Skin of body (tissue), 2 donors: ENCODE results near the gene ZNF175. TPM values are rescaled to one million over a fixed set of nuclear protein-coding genes. Genes with fewer than 3 reads are reported as not detected.

ENCODE experiments used
- DNase-seq: peaks from one replicate; lab custom pipeline; 2025; lab: John Stamatoyannopoulos, UW
- total RNA-seq: library from RNA; depleted of rRNA; stranded (reverse); fragments of >200 nt; gene quantifications from one replicate; pipeline ENCODE4 v1.2.3, GENCODE V29; 2014

The ZNF175 gene
- total RNA-seq, 1 donor from 2014 or later = 4.8 TPM

DNA sequence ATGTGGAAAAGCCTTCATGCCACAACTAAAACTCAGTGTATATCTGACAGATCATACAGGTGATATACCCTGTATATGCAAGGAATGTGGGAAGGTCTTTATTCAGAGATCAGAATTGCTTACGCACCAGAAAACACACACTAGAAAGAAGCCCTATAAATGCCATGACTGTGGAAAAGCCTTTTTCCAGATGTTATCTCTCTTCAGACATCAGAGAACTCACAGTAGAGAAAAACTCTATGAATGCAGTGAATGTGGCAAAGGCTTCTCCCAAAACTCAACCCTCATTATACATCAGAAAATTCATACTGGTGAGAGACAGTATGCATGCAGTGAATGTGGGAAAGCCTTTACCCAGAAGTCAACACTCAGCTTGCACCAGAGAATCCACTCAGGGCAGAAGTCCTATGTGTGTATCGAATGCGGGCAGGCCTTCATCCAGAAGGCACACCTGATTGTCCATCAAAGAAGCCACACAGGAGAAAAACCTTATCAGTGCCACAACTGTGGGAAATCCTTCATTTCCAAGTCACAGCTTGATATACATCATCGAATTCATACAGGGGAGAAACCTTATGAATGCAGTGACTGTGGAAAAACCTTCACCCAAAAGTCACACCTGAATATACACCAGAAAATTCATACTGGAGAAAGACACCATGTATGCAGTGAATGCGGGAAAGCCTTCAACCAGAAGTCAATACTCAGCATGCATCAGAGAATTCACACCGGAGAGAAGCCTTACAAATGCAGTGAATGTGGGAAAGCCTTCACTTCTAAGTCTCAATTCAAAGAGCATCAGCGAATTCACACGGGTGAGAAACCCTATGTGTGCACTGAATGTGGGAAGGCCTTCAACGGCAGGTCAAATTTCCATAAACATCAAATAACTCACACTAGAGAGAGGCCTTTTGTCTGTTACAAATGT is 16.4 kb downstream of the ZNF175 start:
- no peak for DNase-seq

DNA sequence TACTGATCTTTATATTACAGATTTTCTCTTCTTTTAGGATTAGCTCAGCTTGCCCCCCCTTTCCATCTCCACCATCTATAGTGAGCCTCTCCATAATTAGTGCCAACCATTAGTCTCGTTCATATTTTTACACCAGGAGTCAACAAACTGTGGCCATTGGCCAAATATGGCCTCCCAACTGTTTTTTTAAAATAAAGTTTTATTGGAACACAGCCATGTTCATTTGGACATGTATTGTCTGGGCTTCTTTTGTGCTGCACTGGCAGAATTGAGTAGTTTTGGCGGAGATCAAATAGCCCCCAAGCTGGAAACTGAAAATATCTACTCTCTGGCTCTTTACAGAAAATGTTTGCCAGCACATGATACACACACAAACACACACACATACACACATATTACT is 18.4 kb downstream of the ZNF175 start:
- no peak for DNase-seq

DNA sequence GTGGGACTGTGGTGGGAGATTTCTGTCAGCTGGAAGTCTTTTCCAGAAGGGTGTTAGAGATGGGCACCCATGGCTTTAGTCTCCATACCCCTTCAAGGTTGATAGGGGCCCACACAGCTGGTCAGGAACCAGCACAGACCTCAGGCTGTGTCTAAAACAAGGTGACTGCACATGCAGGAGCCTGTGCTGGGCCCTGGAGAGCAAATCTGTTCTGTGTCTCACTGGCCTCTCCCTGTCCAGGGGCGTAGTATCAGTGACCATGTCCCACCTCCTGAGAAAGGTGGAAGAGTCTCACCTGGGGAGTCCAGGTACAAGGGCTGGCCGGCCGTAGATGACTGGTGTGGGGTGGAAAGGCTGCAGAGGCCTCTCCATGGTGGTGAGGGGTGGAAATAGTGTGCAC is 19.4 kb downstream of the ZNF175 start:
- DNase-seq = no peak

DNA sequence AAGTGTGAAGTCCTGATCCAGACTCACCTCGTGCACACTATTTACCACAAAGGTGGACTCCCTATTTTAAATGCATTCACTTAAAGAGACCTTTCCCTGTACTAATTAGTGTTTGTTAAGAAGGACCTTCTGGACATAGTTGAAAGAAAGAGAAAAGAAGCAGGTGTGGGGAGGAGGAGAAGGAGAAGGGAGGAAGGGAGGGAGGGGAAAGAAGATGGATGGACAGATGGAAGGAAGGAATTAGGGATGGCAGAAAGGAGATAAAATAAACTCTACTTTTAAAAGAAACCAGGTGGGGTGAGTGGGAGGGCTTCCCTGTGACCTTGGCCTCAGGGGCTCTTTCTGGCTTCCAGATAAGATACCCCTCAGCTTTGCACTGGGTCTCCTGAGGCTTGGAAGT is 21.4 kb downstream of the ZNF175 start:
- no peak for DNase-seq

DNA sequence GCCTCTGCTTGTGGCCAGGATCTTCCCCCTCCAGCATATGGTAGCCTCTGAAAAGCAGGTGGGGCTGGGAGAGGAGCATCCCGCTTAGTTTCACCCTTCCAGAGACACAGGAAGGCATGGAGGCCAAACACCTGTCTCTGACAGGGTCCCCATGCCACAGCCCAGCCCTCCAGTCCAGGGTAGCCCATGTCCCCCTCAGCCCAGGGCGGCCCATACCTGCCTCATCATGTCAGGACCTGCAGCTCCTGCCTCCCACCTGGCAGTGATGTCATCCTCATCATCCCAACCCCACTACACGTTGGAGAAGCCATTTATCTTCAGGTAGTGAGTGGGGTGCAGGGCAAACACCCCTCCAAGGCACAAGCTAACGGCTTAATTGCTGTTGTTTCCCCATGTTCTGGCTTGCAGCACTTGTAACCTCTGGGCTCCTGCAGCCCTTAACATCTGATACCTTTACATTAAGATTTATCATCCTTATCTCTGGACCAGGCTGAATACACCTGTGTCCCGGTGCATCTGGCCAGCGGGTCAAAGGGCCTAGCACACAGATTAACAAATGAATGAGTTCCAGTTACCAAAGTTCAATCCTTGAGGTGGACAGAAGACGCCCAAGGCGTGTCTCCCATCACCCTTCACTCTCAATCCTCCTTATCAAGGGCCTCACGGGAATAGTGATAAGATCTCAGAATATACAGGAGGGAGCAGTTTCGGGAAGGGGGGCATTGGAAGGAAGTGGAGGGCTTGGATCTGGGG is 22.2 kb downstream of the ZNF175 start:
- DNase-seq = no peak

DNA sequence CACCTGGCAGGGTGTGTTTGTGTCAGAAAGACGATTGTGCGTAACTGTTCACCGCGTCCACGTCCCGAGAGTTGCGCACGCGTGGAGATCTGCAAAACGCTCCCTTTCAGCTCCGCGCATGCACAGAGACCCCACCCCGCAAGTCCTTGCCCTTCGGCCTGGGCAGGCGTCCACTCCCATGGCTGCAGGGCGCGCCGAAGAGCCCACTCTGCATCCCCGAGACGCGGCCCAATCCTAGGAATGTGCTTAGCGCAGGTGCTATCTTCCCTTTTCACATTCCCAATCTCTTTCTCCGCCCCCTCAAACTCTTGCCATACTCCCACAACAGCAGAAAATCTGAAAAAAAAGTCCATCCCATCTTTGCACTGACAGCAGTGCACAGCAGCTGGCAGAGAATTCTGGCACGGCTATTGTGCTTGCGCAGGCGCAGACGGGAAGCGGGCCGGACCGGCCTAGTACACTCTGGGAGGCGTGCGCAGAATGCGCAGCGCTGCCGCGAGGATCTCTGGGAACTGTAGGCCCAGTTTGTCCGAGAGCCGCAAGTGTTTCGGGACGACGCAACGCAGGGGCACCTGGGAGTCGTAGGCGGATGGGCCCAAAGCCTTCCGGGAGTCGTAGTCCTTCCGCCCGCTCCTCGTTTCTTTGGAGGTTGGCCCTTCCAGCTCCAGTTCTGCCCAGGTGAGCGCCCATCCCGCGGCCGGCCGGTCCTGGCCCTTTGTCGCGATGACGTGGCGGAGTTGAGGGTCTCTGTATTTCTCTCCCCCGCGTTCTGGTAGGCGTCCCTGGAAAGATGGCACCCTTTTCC is 23.1 kb downstream of the ZNF175 start:
- peak; percentile 97 for DNase-seq

DNA sequence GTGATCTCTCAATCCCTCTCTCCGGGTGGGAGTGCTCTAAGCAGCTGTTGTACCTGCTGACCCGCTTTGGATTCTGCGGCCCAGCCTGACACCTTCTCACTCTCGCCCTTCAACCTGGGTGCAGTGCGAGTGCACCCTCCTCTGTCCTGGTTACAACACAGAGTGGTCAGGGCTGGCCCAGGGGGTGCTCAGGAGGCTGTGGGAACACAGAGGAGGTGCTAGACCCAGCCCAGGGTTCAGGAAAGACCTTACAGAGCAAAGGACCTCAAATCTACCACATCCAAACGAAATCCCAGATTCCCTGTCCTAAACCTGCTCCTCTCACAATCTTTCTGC is 23.7 kb downstream of the ZNF175 start:
- DNase-seq = no peak

DNA sequence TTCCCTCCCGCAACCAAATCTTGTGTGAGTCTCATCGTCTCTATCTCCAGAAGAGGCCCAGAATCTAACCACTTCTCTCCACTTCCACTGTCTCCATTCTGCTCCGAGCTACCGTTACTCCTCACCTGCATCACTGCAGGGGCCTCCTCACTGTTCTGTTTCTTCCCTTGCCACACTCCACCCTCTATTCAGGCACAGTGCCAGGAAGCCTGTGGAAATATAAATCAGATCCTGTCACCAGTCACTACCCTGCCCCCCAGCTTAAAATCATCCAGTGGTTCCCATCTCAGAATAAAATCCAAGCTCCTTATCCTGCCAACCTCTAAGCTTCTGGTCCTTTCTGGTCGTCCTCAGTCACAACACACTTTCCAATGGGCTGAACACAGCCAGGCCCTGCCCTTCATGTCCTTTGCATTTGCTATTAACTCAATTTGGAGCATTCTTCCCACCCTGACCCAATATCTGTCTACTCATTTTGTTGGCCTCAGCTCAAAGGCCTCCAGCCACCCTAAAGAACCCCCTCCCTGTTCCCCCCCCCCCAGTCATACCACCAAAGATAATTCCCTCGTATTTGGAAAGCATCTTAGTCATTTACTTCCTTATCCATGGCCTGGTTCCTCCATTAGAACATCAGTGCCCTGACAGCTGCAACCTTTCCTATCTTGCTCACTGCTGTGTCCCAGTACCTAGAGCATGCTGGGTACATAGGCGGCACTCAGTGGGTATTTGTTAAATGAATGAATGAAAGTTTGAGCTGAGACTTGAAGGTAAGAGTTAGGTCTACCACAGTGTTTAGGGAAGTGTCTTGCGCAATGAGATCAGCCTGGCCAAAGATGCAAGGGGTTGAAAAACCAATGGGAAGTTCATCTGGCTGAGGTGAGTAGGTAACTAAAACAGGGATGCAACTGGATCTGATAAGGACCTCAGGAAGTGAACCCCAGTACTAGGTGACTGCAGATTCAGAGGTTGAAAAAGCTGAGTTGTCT is 24.4 kb downstream of the ZNF175 start:
- DNase-seq = no peak

DNA sequence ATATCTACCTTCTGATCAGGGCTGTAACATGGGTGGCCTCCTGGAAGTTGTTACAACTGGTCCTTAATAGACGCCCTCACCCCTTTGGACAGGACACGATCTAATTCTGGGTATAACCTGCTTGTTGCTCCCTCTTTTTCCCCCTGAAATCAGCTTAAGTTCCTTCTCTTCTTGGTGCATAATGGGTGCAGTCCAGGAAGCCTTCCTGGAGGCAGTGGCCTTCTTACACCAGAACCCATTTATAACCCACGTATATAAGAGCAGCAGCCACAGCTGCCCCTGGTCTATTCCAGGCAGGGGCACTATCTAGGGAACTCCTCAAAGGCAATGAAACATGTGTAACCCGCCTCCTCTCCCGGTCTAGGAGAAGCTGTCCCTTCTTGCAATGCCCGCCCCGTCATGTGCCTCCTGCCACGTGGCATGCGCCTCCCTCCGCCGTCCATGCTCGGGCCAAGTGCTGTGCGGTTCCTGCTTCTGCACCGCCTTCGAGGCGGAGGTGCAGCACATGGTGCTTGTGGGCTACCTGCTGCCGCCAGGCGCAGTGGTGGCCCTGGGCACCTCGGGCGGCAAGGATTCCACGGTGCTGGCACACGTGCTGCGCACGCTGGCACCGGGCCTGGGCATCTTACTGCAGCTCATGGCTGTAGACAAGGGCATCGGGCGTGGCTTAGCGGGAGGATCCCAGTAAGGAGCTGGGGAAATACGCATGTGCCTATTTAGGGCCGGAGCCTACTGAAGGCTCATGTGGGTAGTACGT is 27.3 kb downstream of the ZNF175 start:
- DNase-seq = no peak

DNA sequence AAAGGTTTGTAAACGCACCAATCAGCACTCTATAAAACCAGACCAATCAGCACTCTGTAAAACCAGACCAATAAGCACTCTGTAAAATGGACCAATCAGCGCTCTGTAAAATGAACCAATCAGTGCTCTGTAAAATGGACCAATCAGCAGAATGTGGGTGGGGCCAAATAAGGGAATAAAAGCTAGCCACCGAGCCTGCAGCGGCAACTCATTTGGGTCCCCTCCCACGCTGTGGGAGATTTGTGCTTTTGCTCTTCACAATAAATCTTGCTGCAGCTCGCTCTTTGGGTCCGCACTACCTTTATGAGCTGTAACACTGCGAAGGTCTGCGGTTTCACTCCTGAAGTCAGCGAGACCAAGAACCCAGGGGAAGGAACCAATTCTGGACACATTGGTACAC is 28.0 kb downstream of the ZNF175 start:
- DNase-seq = no peak

DNA sequence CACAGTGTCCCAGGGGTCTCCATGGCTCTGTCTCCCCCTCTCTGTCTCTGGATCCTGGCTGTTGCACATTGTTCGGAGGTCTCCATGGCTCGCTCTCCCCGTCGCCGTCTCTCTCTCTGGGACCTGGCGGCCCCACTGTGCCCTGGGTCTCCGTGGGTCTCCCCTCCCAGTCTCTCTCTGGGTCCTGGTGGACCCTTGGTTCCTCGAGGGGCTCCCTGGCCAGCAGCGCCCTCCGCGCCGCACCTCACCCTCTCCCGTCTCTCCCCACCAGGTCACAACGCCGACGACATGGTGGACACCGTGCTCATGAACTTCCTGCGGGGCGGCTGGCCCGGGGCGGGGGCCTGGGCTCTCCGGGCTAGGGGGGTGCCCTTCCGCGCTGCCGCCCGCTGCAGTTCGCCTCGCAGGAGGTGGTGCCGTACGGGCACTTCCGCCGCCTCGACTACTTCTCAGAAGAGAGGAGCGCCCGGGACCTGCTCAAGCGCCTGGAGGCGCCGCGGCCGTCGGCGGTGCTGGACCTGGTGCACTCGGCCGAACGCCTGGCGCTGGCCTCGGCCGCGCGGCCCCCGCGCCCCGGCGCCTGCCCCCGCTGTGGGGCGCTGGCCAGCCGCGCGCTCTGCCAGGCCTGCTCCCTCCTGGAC is 30.0 kb downstream of the ZNF175 start:
- no peak for DNase-seq

DNA sequence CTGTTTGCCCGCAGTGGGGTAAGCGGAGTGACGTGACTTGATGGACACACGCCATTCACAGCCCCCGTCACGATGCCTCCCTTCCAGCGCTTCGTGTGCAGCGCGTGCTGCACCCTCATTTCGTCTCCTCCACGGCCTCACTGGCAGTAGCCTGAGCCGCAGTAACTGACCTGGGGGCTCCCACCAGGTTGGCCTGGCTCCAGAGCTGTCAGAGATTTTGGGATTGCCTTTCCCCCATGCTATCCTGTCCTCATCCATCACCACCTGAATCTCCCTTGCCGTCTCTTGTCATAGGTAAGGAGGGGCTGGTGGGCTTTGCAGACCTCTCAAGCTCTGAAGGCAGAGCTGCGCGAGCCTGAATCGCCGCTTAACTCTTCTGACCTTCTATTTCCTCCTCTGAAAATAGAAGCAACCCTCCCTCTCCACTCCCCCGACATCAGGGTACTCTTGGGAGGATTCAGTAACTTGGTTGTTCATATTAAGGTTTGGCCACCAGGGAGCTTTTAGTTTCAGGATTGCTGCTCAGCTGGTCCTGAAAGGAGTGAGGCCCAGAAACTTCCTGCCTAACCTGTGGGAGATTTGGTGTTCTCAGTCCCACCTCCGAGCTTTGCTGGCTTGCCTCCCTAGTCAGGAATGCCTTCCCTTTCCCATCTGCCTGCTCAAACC is 31.2 kb downstream of the ZNF175 start:
- no peak for DNase-seq

DNA sequence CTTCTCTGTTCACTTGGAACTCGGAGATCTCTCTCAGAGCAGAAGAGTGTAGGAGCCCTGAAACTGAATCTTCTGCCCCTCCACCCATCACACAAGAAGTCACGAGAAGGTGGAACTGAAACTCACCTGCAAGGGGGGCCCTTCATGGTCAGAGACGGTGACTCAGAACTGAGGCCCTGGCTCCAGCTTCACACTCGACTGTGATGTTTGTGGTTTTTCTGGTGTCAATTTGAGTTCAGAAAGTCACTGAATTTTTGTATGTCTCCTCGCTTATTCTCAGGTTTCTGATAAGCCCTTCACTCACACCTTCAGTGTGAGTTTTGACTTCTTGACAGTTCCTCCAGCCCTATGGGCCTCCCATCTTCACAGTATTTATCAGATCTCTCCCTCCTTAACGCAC is 36.0 kb downstream of the ZNF175 start:
- DNase-seq = no peak

DNA sequence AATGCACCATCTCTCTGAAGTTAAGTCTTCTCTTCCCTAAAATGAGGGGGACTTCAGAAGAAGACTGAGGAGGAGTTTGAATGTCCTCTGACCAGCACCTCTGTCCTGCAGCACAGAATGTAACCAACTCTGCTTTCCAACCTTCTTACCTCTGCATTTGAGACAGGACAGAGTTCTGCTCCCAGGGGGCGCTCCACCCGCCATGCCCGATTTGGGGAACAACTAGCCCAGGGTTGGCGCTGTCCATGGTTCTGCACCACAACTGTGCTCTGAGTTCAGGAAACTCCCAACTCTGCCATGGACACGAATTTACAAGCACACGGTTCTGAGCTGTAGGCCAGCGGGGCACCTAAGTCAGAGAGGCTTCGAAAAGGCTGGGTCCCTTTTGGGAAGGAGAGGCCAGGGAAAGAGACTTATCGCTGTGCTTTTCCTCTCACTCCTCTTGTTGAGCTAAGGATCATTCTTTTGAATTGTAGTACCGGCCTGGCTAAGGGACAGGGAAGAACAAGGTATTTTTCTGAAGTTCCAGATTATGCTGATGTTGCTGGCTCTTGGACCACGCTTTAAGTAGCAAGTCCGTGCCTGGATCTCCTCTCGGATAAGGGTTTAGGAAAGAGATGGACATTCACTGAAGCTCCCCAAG is 37.0 kb downstream of the ZNF175 start:
- no peak for DNase-seq

DNA sequence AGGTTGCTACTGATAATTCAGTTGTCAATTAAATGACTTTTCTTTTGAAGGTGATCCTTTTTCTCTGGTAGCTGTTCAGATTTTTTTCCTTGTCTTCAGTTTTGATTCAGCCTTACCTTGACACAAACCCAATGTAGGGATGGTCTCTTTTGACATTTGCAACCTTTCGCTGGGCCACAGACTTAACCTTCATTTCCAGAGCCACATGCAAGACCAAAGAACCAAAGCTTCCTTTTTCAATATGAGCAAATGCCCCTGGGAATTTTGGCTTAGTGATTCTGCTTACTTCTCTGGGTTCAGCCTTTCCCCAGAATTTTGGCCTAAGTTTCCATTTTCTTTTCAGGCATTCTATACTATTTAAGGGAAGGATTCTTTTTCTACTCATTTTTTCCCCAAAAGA is 39.5 kb downstream of the ZNF175 start:
- no peak for DNase-seq

DNA sequence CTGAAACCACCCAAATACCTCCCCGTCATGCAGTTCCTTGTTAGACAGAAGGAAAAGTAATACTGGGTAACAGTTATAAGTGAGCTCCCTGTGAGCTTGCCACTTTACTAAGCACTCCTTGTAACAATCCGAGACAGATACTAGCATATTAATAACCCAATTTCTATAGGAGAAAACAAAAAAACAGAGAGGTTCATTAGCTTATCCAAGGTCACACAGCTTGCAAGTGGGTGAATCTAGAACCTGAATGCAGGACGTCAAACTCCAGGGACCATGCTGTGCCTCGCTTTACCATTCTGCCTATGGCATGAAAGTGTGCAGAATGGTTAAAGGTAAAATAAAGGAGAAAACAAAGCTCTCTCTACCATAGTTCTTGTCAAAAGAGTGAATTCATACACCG is 43.7 kb downstream of the ZNF175 start:
- DNase-seq = no peak

DNA sequence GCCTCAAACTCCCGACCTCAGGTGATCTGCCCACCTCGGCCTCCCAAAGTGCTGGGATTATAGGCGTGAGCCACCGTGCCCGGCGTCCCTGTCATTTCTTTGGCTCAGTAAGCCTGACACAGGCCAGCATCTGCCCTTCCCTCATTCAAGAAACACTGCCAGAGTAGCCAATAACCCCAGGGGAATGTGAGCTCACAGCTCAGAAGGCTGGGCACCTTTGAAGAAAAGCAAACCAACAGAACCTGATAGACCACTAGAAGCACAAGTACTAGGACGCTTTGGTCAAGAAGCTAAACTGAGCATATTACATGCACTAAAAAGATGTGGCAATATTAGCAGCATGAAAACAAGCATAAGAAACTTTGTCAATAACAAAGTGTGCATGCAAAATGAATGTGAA is 44.9 kb downstream of the ZNF175 start:
- DNase-seq = no peak

DNA sequence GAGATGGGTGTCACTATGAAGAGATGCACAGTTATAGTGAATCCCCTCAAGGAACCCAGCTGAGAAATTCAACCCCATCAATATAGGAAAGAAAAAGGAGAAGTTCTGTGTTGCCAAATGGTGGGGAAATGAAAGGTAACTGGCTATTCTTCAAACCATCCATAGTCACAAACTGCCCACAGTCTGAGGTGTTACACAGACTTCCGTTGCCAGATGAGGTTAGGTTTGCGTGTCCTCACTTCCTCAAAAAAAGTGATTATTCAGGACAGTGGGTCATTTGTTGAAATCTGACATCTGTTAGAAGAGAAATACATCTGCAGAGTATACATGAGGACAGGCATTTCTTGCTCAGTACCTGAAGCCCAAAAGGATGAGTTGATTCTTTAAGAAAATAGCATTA is 50.1 kb downstream of the ZNF175 start:
- no peak for DNase-seq

DNA sequence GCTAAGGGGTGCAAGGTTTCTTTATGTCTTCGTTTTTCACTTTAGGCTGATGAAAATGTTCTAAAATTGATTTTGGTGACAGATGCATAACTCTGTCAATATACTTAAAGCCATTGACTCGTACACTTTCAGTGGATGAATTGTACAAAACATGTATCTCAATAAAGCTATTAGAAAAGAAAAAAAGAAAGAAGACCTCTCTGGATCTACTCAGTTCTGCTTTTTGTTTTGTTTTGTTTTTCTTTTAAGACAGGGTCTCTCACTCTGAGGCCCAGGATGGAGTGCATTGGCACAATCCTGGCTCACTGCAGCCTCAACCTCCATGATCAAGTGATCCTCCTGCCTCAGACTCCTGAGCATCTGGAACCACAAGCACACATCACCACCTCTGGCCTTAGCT is 55.6 kb downstream of the ZNF175 start:
- no peak for DNase-seq
